Neural progenitor cell (in vitro differentiated cells): ENCODE results near the gene SMC6. TPM values are rescaled to one million over a fixed set of nuclear protein-coding genes. Genes with fewer than 3 reads are reported as not detected.

ENCODE experiments used
- DNase-seq: peaks from one replicate; pipeline ENCODE4 v3.0.0-alpha.2; 2016; ENCODE audit warnings: low spot score
- H2AFZ ChIP-seq: fragments of 200-600 bp; sonication (generic); replicated peaks from 2 replicates; pipeline ENCODE4 v1.6.1; 2016; ENCODE audit warnings: antibody characterized with exemption
- H3F3A ChIP-seq: fragments of 200-600 bp; sonication (generic); 2 replicates; pipeline ENCODE4 v1.6.1; 2016; ENCODE audit warnings: antibody characterized with exemption, low read depth
- H3K27ac ChIP-seq: fragments of 200-600 bp; sonication (generic); 2 replicates; pipeline ENCODE4 v1.5.1; 2016; ENCODE audit warnings: mild to moderate bottlenecking
- H3K27me3 ChIP-seq: fragments of 200-600 bp; sonication (generic); 2 replicates; pipeline ENCODE4 v1.6.1; 2016; ENCODE audit warnings: mild to moderate bottlenecking, moderate library complexity
- H3K36me3 ChIP-seq: fragments of 200-600 bp; sonication (generic); 2 replicates; pipeline ENCODE4 v1.5.1; 2016
- H3K4me1 ChIP-seq: fragments of 200-600 bp; sonication (generic); 2 replicates; pipeline ENCODE4 v1.6.1; 2016; ENCODE audit warnings: mixed run types
- H3K4me2 ChIP-seq: fragments of 200-600 bp; sonication (generic); 2 replicates; pipeline ENCODE4 v1.6.1; 2016
- H3K4me3 ChIP-seq: fragments of 200-600 bp; sonication (generic); 2 replicates; pipeline ENCODE4 v1.5.1; 2016
- H3K79me2 ChIP-seq: fragments of 200-600 bp; sonication (generic); 2 replicates; pipeline ENCODE4 v1.6.1; 2016; ENCODE audit warnings: low read depth
- H3K9ac ChIP-seq: fragments of 200-600 bp; sonication (generic); 2 replicates; pipeline ENCODE4 v1.6.1; 2016
- H3K9me3 ChIP-seq: fragments of 200-600 bp; sonication (generic); 2 replicates; pipeline ENCODE4 v1.5.1; 2016; ENCODE audit warnings: low read depth
- H4K20me1 ChIP-seq: fragments of 200-600 bp; sonication (generic); 2 replicates; pipeline ENCODE4 v1.6.1; 2016; ENCODE audit warnings: low read depth
- H3K27ac Mint-ChIP-seq: 3 replicates; pipeline ENCODE4 v1.8.0; 2021; ENCODE audit warnings: mixed read lengths
- H3K27me3 Mint-ChIP-seq: 2 replicates; pipeline ENCODE4 v1.8.0; 2022; ENCODE audit warnings: low read depth, mild to moderate bottlenecking, inconsistent platforms, moderate library complexity, mixed read lengths; ENCODE audit not compliant: insufficient read depth
- H3K36me3 Mint-ChIP-seq: 3 replicates; pipeline ENCODE4 v1.8.0; 2021; ENCODE audit warnings: mixed read lengths
- H3K4me1 Mint-ChIP-seq: 3 replicates; pipeline ENCODE4 v1.8.0; 2021; ENCODE audit warnings: mixed read lengths
- H3K4me3 Mint-ChIP-seq: 3 replicates; pipeline ENCODE4 v1.8.0; 2021; ENCODE audit warnings: mild to moderate bottlenecking, moderate library complexity, mixed read lengths
- H3K9me3 Mint-ChIP-seq: 3 replicates; pipeline ENCODE4 v1.8.0; 2020; ENCODE audit warnings: mixed read lengths
- CTCF ChIP-seq: fragments of 200-600 bp; sonication (generic); IDR thresholded peaks from 2 replicates; pipeline ENCODE4 v1.5.1; 2017; ENCODE audit warnings: antibody characterized with exemption, mild to moderate bottlenecking
- EZH2 ChIP-seq: fragments of 200-600 bp; sonication (generic); IDR thresholded peaks from 2 replicates; pipeline ENCODE4 v1.6.1; 2017; ENCODE audit warnings: antibody characterized with exemption, mild to moderate bottlenecking, moderate library complexity
- EZH2phosphoT487 ChIP-seq: fragments of 200-600 bp; sonication (generic); IDR thresholded peaks from 2 replicates; pipeline ENCODE4 v1.6.1; 2017; ENCODE audit warnings: antibody characterized with exemption
- total RNA-seq: library from RNA; depleted of rRNA; stranded (reverse); fragments of >200 nt; gene quantifications from 2 replicates; pipeline ENCODE4 v1.2.3, GENCODE V29; 2015; ENCODE audit warnings: low replicate concordance

SMC6 gene
- total RNA-seq, 1 donor from 2014 or later: 56.8 TPM

- Histone ChIP-seq H3K36me3 (no peaks in the 10 kb centered on the region), H3K9ac (no peak overlapping the region), H3K9me3 (no peaks in the 10 kb centered on the region), H3F3A (no peaks in the 10 kb centered on the region), H4K20me1 (no peaks in the 10 kb centered on the region), H3K4me1 (no peaks in the 10 kb centered on the region), H3K4me3 (no peak overlapping the region), H2AFZ (no peak overlapping the region), H3K27me3 (no peaks in the 10 kb centered on the region), H3K4me2 (no peak overlapping the region), H3K27ac (no peak overlapping the region), H3K79me2 (no peaks in the 10 kb centered on the region)
- Mint-ChIP-seq H3K27ac (no peak overlapping the region), H3K4me1 (peaks cover 18% of the 10 kb centered on the region), H3K9me3 (no peaks in the 10 kb centered on the region), H3K36me3 (no peaks in the 10 kb centered on the region), H3K27me3 (peaks cover 2% of the 10 kb centered on the region), H3K4me3 (no peak overlapping the region)
- TF ChIP-seq EZH2 (no peak), EZH2phosphoT487 (no peak), CTCF (no peak)
- no peak for DNase-seq
Measured at GRCh38 chr2:17636257-17636656, 117.4 kb downstream of the SMC6 start.

GRCh38 chr2:17634997-17635396, 118.6 kb downstream of the SMC6 start:
- Histone ChIP-seq H3K4me1 (no peaks in the 10 kb centered on the region), H3K4me2 (no peak overlapping the region), H3K27me3 (no peaks in the 10 kb centered on the region), H3K9me3 (no peaks in the 10 kb centered on the region), H3K79me2 (no peaks in the 10 kb centered on the region), H3K36me3 (no peaks in the 10 kb centered on the region), H3F3A (no peaks in the 10 kb centered on the region), H3K27ac (no peak overlapping the region), H3K4me3 (no peak overlapping the region), H4K20me1 (no peaks in the 10 kb centered on the region), H2AFZ (no peak overlapping the region), H3K9ac (no peak overlapping the region)
- DNase-seq: no peak
- Mint-ChIP-seq H3K27ac (peak overlapping the region; percentile 50), H3K4me1 (peaks cover 18% of the 10 kb centered on the region), H3K36me3 (no peaks in the 10 kb centered on the region), H3K4me3 (no peak overlapping the region), H3K9me3 (no peaks in the 10 kb centered on the region), H3K27me3 (peaks cover 2% of the 10 kb centered on the region)
- TF ChIP-seq EZH2phosphoT487 (no peak), CTCF (no peak), EZH2 (no peak)

GRCh38 chr2:17630089-17630488, 123.5 kb downstream of the SMC6 start:
- Histone ChIP-seq H3K4me3 (no peak overlapping the region), H3K27me3 (no peaks in the 10 kb centered on the region), H3K27ac (no peak overlapping the region), H3K36me3 (no peaks in the 10 kb centered on the region), H3K9me3 (no peaks in the 10 kb centered on the region), H4K20me1 (peaks cover 4% of the 10 kb centered on the region), H3K4me1 (no peaks in the 10 kb centered on the region), H3K79me2 (no peaks in the 10 kb centered on the region), H2AFZ (no peak overlapping the region), H3F3A (no peaks in the 10 kb centered on the region), H3K4me2 (no peak overlapping the region), H3K9ac (no peak overlapping the region)
- no peak overlapping the region for H3K4me3 Mint-ChIP-seq
- no peak overlapping the region for H3K27ac Mint-ChIP-seq
- peaks cover 3% of the 10 kb centered on the region for H3K4me1 Mint-ChIP-seq
- peaks cover 3% of the 10 kb centered on the region for H3K27me3 Mint-ChIP-seq
- H3K36me3 Mint-ChIP-seq: no peaks in the 10 kb centered on the region
- no peak for DNase-seq
- no peaks in the 10 kb centered on the region for H3K9me3 Mint-ChIP-seq
- TF ChIP-seq EZH2phosphoT487 (no peak), EZH2 (no peak), CTCF (no peak)
